ENCODE results near the gene CXorf58.
A peak's percentile ranks its signal among the peaks of the same experiment; 100 is the strongest.
"Not testable (repeated sequence)": the region's sequence is repeated elsewhere in the genome, so short reads cannot be mapped to it uniquely, and the experiment has no call there.

CXorf58 gene

GRCh38 chrX:23907498-23908218 is at the start of gene CXorf58, which contains the start of gene APOO:
Gene CXorf58 (plus strand): TSS chrX:23908006. CDS start chrX:23910303, 2,297 bp downstream.
Gene APOO (minus strand): TSS chrX:23907938. CDS start chrX:23907702, 236 bp downstream.
- DNase-seq = peak; percentile 52

- DNase-seq = not testable (repeated sequence)
These were observed 48.6 kb upstream of the CXorf58 start for GRCh38 chrX:23859238-23859637.

DNA sequence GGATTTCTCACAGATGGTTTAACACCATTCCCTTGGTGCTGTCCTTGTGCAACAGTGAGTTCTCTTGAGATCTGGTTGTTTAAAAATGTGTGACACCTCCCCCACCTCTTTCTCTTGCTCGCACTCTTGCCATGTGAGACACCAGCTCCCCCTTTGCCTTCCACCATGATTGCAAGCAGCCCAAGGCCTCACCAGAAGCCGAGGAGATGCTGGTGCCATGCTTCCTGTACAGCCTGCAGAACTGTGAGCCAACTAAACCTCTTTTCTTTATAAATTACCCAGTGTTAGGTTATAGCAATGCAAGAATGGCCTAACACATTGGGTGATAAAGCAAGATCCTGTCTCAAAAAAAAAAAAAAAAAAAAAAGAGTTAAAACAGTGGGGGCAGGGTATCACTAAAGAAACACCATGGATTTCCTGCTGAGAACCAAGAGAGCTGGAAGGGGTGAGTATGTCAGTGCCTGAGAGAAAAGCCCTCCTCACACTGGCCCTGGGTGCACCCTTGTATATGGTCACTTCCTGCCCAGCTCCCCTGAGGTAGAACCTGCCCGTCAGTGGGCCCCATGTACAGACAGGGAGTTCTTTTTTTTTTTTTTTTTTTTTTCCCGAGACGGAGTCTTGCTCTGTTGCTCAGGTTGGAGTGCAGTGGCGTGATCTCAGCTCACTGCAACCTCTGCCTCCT is 46.5 kb upstream of the CXorf58 start:
- DNase-seq = no peak

DNA sequence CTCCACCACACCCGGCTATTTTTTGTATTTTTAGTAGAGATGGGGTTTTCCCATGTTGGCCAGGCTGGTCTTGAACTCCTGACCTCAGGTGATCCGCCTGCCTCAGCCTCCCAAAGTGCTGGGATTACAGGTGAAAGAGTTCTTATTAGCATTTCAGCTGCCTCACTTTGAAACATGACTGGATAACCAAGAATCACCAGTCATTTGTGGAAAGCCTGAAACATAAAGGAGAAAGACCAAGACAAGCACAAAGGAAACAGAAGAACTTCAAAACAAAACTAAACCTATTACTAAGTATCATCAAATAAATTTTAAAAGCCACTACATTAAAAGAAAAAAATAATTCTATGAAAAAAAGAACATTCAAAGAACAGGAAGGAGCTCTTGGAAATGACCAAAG is 45.9 kb upstream of the CXorf58 start:
- DNase-seq = not testable (repeated sequence)

GRCh38 chrX:23864742-23865326 is 43.0 kb upstream of the CXorf58 start:
- DNase-seq = no peak

DNA sequence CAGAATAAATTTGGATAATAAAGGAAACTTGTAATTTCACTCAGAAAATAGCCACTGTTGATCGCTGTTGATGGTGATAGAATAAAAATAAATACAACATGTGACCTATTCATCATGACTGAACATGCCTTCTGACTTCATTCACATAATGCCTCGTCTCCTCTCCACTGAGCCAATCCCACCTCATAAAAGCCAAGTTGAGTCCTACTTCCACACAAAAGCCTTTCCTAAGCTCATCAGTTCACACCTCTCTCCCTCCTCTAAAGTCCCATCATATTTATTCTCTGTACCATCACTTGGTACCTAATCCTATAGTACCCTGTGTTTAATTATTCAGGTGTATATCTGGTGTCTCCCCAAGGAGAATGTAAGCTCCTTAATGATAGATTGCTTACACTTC is 37.8 kb upstream of the CXorf58 start:
- no peak for DNase-seq

- DNase-seq = no peak
These were observed 35.8 kb upstream of the CXorf58 start for GRCh38 chrX:23871905-23872546.

GRCh38 chrX:23879380-23880090 is 28.3 kb upstream of the CXorf58 start:
- DNase-seq = no peak

- no peak for DNase-seq
These were observed 24.0 kb upstream of the CXorf58 start for GRCh38 chrX:23883737-23884354.

DNA sequence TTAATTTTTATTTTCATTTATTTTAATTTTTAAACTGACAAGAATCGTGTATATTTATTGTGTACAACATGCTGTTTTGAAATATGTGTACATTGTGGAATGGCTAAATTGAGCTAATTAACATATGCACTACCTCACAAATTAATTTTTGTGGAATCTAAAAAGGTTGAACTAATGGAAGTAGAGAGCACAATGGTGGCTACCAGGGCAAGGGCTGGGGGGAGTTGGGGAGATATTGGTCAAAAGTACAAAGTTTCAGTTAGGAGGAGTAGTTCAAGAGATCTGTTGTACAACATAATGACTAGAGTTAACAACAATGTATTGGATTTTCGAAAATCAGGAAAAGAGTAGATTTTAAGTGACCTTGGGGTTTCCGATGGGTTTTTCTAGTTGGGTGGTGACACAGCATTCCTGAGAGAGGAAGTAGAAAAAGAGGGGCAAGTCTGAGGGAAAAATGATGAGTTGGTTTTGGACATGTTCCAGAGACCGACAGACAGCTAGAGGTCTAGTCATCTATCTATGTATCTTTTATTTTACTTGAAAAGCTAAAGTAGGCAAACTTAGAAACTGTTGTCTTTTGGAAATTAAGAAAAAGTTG is 23.3 kb upstream of the CXorf58 start:
- DNase-seq = no peak

DNA sequence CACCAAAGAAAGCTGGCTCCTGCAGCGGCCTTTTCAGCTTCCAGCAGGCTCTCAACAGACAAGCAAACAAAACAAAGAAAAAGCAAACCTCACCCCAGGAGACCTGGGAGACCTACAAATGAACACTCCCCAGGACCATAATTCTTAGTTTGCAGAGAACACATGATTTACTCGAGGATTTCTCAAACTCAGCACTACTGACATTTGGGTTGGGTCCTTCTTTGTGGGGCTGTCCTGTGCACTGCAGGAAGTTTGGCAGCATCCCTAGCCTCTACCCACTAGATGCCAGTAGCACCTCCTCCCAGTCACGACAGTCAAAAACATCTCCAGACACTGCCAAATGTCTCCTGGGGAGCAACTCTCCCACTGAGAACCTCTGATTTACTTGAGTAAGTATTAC is 22.0 kb upstream of the CXorf58 start:
- no peak for DNase-seq

GRCh38 chrX:23887451-23887850 is 20.4 kb upstream of the CXorf58 start:
- DNase-seq = no peak

GRCh38 chrX:23887918-23888317 is 19.9 kb upstream of the CXorf58 start:
- no peak for DNase-seq

DNA sequence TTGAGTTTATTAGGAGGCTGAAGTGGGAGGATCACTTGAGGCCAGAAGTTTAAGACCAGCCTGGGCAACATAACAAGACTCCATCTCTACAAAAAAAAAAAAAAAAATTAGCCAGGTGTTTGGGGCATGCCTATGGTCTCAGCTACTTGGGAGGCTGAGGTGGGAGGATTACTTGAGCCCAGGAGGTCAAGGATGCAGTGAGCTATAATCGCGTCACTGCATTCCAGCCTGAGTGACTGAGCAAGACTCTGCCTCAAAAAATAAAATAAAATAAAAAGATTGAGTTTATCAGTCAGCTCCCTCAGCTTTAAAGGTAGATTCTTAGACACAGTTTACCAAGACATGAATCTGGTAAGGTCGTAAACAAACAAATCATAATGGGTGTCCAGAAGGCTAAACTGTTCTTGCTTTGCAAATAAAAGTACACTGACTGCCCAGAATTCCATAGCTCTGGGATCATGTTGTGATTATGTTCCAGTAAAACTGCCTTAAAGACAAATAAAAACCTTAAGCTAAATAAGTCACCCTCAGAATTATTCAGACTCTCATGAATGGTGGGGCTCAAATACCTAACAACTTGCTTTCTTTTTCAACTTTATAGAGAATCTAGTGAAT is 18.8 kb upstream of the CXorf58 start:
- no peak for DNase-seq

DNA sequence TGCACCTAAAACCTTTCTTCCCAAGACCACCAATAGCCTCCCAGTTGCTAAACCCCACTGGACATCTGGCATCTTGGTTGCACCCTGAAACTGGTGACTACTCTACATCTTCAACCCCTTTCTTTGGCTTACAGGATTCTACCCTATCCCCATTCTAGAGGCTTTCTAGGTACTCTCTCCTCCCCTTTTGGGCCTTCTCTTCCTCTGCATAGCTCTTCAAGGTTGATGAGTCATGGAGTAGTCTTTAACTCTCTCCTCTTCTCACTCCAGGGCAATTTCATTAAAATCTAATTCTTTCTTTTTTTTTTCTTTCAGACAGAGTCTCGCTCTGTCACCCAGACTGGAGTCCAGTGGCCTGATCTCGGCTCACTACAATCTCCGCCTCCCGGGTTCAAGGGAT is 16.9 kb upstream of the CXorf58 start:
- no peak for DNase-seq

- not testable (repeated sequence) for DNase-seq
These were observed 12.8 kb upstream of the CXorf58 start for GRCh38 chrX:23894993-23895392.

GRCh38 chrX:23896539-23896938 is 11.3 kb upstream of the CXorf58 start:
- not testable (repeated sequence) for DNase-seq

DNA sequence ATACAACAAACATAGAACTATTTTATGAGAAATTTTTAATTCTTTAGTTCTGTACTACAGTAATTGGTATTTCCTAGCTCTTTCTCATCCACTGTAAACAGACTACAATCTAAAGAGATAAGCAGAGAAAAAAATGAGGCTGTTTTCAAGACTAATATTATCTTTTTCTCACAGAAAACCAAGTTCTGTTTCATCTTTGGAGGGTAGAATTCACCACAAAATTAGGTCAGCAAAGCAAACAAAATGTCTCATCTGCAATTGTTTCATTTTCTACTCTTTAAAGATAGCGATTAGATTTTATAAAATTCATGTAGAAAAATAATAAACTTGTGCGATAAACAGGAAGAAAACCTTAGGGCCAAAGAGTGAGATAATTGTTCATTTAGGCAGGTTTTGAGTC is 10.8 kb upstream of the CXorf58 start:
- no peak for DNase-seq

DNA sequence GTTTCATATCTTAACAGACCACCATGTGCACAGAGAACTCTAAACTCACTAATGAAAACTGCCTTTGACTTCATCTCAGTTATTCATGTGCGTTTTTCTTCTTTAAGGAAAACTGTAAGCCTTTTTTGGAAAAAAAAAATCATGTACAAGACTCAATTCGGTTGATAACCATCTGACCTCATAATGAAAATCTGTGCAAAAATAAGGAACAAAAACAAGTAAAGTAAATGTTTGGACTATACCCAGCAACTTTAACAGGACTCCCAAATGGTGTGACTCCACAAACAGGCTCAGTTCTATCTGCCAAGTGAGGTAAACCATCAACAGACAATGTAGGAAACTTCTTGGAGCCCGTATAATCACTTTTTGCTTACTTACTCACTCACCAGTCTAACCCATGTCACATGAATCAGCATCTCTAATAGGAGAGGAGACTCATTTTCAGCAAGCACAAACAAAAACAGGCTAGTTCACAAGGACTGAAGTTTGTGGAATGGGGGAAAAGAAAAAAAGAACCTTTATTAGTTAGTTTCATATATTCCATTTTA is 9.3 kb upstream of the CXorf58 start:
- no peak for DNase-seq

DNA sequence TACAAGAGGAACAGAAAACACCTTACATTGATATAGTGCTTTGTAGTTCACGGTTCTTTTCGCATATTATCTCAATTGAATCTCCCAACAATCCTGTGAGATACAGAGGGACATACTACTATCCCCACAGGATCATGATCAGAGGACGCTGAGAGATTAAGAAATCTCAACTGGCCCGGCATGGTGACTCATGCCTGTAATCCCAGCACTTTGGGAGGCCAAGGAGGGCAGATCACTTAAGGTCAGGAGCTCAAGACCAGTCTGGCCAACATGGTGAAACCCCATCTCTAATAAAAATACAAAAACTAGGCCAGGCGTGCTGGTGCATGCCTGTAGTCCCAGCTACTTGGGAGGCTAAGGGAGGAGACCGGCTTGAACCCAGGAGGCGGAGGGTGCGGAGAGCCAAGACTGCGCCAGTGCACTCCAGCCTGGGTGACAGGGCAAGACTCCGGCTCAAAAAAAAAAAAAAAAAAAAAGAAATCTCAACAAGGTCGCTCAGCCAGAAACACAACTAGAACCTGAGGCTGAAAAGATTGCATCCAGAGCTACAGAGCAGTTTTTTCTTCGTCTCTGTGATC is 7.5 kb upstream of the CXorf58 start:
- DNase-seq = no peak

DNA sequence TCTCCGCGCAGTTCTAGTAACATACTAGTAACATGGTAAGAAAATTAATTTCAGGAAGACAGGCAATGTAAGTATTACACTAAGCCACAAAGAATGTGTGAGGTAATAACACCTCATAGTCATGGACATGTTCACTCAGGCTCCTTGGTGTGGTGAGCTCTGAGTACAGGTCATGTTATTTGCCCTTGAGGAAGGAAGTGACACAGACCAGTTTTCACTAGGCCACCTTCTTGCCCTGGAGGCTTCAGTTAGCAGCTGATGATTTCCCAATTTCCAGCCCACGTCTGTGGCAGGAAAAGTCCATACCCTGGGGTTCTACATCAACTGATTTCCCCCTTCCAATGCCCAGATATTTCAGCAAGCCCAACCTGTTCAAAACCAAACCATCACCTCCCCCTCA is 6.7 kb upstream of the CXorf58 start:
- DNase-seq = no peak
